ENCODE data around the gene ZFP14.

Gene ZFP14

GRCh38 chr19:36378625-36379509 lies at the start of gene ZFP14:
Gene ZFP14 (minus strand): TSS chr19:36379201. CDS start chr19:36367892, 11,309 bp downstream.
- DNase-seq (ENCODE audit: low read depth): peak; percentile 95

- no peak for DNase-seq (ENCODE audit: low read depth)
Observed at GRCh38 chr19:36423925-36424324, 44.9 kb upstream of the ZFP14 start.

GRCh38 chr19:36421749-36422481 lies 42.9 kb upstream of the ZFP14 start:
- DNase-seq (ENCODE audit: low read depth): no peak

- no peak for DNase-seq (ENCODE audit: low read depth)
Observed at GRCh38 chr19:36420961-36421748, 42.2 kb upstream of the ZFP14 start.

GRCh38 chr19:36418287-36419001 lies 39.4 kb upstream of the ZFP14 start, which contains the start of gene ZFP82:
Gene ZFP82 (minus strand): TSS chr19:36418644. CDS start chr19:36409789, 8,855 bp downstream.
- peak; percentile 68 for DNase-seq (ENCODE audit: low read depth)

GRCh38 chr19:36417752-36418286 lies 38.8 kb upstream of the ZFP14 start:
- DNase-seq (ENCODE audit: low read depth): no peak

GRCh38 chr19:36409841-36410240 lies 30.8 kb upstream of the ZFP14 start:
- no peak for DNase-seq (ENCODE audit: low read depth)

GRCh38 chr19:36408101-36408500 lies 29.1 kb upstream of the ZFP14 start:
- DNase-seq (ENCODE audit: low read depth): no peak

- no peak for DNase-seq (ENCODE audit: low read depth)
Observed at GRCh38 chr19:36404498-36404897, 25.5 kb upstream of the ZFP14 start.

GRCh38 chr19:36401475-36401874 lies 22.5 kb upstream of the ZFP14 start:
- no peak for DNase-seq (ENCODE audit: low read depth)

- no peak for DNase-seq (ENCODE audit: low read depth)
Observed at GRCh38 chr19:36398571-36398970, 19.6 kb upstream of the ZFP14 start.

- DNase-seq (ENCODE audit: low read depth): no peak
Observed at GRCh38 chr19:36392916-36393673, 14.1 kb upstream of the ZFP14 start.

GRCh38 chr19:36379510-36379819 lies 464 bp upstream of the ZFP14 start:
- DNase-seq (ENCODE audit: low read depth): no peak

- no peak for DNase-seq (ENCODE audit: low read depth)
Observed at GRCh38 chr19:36377541-36378178, 1.3 kb downstream of the ZFP14 start.

- no peak for DNase-seq (ENCODE audit: low read depth)
Observed at GRCh38 chr19:36373638-36374156, 5.3 kb downstream of the ZFP14 start.

GRCh38 chr19:36371886-36372285 lies 7.1 kb downstream of the ZFP14 start:
- no peak for DNase-seq (ENCODE audit: low read depth)

GRCh38 chr19:36363845-36364244 lies 15.2 kb downstream of the ZFP14 start:
- DNase-seq (ENCODE audit: low read depth): no peak

GRCh38 chr19:36340786-36341372 lies 38.1 kb downstream of the ZFP14 start:
- no peak for DNase-seq (ENCODE audit: low read depth)
